ENCODE data around the gene SBF2. TPM values are rescaled to one million over a fixed set of nuclear protein-coding genes. Genes with fewer than 3 reads are reported as not detected.
"Not testable (repeated sequence)": the region's sequence is repeated elsewhere in the genome, so short reads cannot be mapped to it uniquely, and the experiment has no call there.

Gene SBF2
- polyA plus RNA-seq, 1 donor (not counting 4 experiments of a cell fraction or from before 2014, with no cell fraction given), result 24.5 TPM

GRCh38 chr11:10091314-10092045 lies 202.5 kb downstream of the SBF2 start:
- Histone ChIP-seq H3K4me2 (ENCODE audit: control insufficient read depth, extremely low read depth, insufficient read depth, low read depth, low read length) (no peak overlapping the region), H3K9me1 (ENCODE audit: control insufficient read depth, extremely low read depth, insufficient read depth, low read length) (no peaks in the 10 kb centered on the region), H3K4me1 (ENCODE audit: control insufficient read depth, extremely low read depth, insufficient read depth, low read length) (no peaks in the 10 kb centered on the region), H3K4me3 (ENCODE audit: control insufficient read depth in 2 of 3, extremely low read depth in 1 of 3, insufficient read depth in 2 of 3, low read depth in 1 of 3, low read length in 3 of 3) (no peak overlapping the region), H3K9me3 (ENCODE audit: control insufficient read depth, low read depth, low read length) (no peaks in the 10 kb centered on the region), H2AFZ (ENCODE audit: control insufficient read depth, low read length) (no peak overlapping the region), H3K27me3 (ENCODE audit: control insufficient read depth, extremely low read depth, insufficient read depth, low read length) (no peaks in the 10 kb centered on the region), H3K9ac (ENCODE audit: control insufficient read depth, extremely low read depth, insufficient read depth, low read length) (no peak overlapping the region), H3K36me3 (ENCODE audit: control insufficient read depth in 2 of 2, extremely low read depth in 1 of 2, insufficient read depth in 2 of 2, low read length in 2 of 2) (no peaks in the 10 kb centered on the region), H4K20me1 (ENCODE audit: control insufficient read depth, extremely low read depth, insufficient read depth, low read length) (no peaks in the 10 kb centered on the region), H3K79me2 (ENCODE audit: control insufficient read depth, insufficient read depth, low read length) (no peaks in the 10 kb centered on the region), H3K27ac (ENCODE audit: control insufficient read depth, insufficient read depth, low read length) (no peak overlapping the region)
- no peak for FAIRE-seq
- DNase-seq (ENCODE audit: low read depth, low spot score), result no peak
- no peak for TF ChIP-seq EZH2 (IDR thresholded peaks at IDR 0.05; ENCODE audit: low read length)
- TF ChIP-seq, protein P1, sequence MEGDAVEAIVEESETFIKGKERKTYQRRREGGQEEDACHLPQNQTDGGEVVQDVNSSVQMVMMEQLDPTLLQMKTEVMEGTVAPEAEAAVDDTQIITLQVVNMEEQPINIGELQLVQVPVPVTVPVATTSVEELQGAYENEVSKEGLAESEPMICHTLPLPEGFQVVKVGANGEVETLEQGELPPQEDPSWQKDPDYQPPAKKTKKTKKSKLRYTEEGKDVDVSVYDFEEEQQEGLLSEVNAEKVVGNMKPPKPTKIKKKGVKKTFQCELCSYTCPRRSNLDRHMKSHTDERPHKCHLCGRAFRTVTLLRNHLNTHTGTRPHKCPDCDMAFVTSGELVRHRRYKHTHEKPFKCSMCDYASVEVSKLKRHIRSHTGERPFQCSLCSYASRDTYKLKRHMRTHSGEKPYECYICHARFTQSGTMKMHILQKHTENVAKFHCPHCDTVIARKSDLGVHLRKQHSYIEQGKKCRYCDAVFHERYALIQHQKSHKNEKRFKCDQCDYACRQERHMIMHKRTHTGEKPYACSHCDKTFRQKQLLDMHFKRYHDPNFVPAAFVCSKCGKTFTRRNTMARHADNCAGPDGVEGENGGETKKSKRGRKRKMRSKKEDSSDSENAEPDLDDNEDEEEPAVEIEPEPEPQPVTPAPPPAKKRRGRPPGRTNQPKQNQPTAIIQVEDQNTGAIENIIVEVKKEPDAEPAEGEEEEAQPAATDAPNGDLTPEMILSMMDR (optimal IDR thresholded peaks at IDR 0.05 in 1 of 3, IDR thresholded peaks at IDR 0.05 in 1 of 3, conservative IDR thresholded peaks at IDR 0.05 in 1 of 3; ENCODE audit: extremely low read depth in 1 of 3, insufficient read depth in 2 of 3, low read length in 3 of 3), result no peak
- dilution Hi-C loops (cut with MboI; ENCODE audit: extremely low pct_ligation_motif_present, low sequenced_read_pairs), result no loop called here

DNA sequence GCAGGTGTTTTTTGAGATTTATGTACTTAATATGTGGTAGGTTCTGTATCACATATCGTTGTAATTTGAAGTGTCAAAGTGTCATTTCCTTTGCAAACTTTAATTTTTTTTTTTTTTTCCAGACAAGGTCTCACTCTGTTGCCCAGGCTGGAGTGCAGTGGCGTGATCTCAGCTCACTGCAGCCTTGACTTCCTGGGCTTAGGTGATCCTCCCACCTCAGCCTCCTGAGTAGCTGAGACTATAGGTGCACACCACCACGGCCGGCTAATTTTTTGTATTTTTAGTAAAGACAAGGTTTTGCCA lies 206.1 kb downstream of the SBF2 start:
- DNase-seq (ENCODE audit: low read depth, low spot score); dilution Hi-C loops (cut with MboI; ENCODE audit: extremely low pct_ligation_motif_present, low sequenced_read_pairs); H3K27ac ChIP-seq (ENCODE audit: control insufficient read depth, insufficient read depth, low read length); H3K4me3 ChIP-seq (ENCODE audit: control insufficient read depth in 2 of 3, extremely low read depth in 1 of 3, insufficient read depth in 2 of 3, low read depth in 1 of 3, low read length in 3 of 3); H3K4me1 ChIP-seq (ENCODE audit: control insufficient read depth, extremely low read depth, insufficient read depth, low read length); H2AFZ ChIP-seq (ENCODE audit: control insufficient read depth, low read length); H3K9ac ChIP-seq (ENCODE audit: control insufficient read depth, extremely low read depth, insufficient read depth, low read length); H3K79me2 ChIP-seq (ENCODE audit: control insufficient read depth, insufficient read depth, low read length); H3K4me2 ChIP-seq (ENCODE audit: control insufficient read depth, extremely low read depth, insufficient read depth, low read depth, low read length); H4K20me1 ChIP-seq (ENCODE audit: control insufficient read depth, extremely low read depth, insufficient read depth, low read length); FAIRE-seq; H3K36me3 ChIP-seq (ENCODE audit: control insufficient read depth in 2 of 2, extremely low read depth in 1 of 2, insufficient read depth in 2 of 2, low read length in 2 of 2); H3K27me3 ChIP-seq (ENCODE audit: control insufficient read depth, extremely low read depth, insufficient read depth, low read length); H3K9me1 ChIP-seq (ENCODE audit: control insufficient read depth, extremely low read depth, insufficient read depth, low read length); H3K9me3 ChIP-seq (ENCODE audit: control insufficient read depth, low read depth, low read length): not testable (repeated sequence)

Measured in keratinocyte (primary cell).